GM12873 (cell line): ENCODE results near the gene FUCA1.

Experiments
- CTCF ChIP-seq: IDR thresholded peaks from 2 replicates; pipeline ENCODE4 v1.5.1; 2012; ENCODE audit warnings: low read depth, mild to moderate bottlenecking, moderate library complexity, low read length, control low read depth; ENCODE audit not compliant: insufficient read depth; ENCODE audit errors: missing control alignments

The FUCA1 gene

GRCh38 chr1:23797478-23798448 is 70.3 kb downstream of the FUCA1 start:
- TF ChIP-seq CTCF, result no peak

DNA sequence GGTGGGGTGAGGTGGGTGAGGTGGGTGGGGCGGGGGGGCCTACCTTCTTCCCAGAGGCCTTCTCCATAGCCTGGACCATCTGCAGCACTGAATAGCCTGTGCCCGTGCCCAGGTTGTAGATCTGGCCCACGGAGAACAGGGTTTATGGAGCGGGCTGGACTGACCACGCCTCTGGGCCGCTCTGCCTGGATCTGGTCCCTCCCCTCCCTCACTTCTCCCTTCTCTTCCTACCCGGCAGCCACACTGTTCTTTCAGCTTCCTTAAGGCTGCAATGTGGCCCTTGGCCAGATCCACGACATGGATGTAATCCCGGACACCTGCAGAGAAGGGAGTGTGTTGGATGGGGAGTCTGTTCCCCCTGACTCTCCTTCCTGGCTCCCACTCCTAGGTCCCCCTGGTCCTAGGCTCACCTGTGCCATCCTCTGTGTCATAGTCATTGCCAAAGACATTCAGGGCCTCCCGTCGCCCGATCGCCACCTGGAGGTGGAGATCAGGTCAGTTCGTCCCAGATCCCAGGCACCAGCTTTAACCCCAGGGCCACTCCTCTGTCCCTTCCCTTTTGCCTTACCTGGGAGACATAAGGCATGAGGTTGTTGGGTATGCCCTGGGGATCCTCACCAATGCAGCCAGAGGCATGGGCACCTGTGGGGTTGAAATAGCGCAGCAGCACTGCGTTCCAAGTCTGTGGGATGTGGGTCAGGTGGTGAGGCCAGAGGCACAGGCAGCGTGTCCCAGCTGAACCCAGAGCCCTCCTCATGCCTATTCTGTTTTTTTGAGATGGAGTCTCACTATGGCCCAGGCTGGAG is 71.4 kb downstream of the FUCA1 start:
- TF ChIP-seq CTCF, result peak; percentile 15

DNA sequence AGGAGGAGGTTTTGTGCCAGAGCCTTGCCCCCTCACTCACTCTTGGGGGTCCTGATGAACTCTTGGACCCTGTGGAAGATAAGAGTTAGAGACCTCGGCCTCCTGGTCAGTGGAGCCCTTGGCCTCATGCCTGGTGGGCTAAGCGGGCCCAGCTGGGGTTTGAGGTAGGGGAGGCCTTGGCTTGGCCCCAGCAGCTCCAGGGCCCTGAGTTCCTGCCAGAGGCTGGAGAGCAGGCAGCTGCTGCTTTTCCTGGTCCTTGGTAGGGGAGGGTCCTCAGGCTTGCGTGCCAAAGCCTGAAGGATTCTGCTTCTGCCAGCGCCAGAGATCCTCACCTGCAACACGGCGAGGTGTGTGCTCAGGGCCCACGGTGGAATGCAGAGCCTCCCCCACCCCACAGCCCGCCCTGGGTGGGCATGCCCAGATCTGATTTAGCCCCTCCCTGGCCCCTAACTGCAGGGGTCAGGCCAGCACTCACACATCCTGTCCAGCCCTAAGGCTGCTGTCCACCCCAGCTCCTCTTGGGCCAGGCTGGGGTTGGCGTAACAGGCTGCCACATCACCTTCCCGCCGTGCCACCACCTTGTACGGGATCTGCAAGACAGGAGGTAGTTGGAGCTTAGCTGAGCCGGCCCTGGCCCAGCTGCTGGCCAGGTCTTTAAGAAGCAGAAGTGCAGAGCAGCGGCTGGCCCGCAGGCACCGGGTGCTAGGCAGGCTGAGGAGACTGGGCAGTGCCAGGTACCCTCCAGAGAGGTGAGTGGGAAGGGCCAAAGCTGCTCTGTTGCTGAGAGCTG is 72.2 kb downstream of the FUCA1 start:
- no peak for TF ChIP-seq CTCF
